NCI-H146 (cell line): Measurements from ENCODE around the gene SLC40A1.

ENCODE experiments used
- DNase-seq: peaks from one replicate; lab custom pipeline; 2025; lab: John Stamatoyannopoulos, UW

SLC40A1 gene

DNA sequence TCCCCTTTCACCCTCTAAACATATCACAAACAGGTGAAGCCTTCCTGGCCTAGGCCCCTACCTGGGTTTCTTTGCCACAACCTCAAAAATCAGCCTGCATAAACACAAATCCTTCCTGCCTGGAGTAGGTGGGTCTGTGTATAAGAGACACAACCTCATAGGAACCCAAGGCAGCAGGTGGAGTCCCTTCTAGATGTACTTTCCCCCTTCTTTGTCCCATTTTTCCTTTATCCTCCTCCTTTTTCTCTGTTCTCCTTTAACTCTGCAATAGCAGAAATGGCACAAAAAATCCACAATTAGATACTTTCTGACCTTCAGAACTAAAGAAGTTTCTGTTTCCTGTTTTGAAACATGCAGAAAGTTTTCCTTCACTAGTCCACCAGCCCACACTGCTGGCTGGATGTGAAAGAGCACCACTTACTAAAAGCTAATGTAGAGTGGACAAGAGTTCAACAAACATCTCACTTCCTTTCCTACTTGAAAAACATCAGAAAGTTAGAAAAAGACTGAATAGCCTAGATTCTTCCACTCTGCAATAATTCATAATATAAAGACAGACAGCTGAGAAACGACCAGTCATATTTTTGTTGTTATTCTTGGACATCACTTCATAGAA lies 11.2 kb downstream of the SLC40A1 start:
- no peak for DNase-seq

- no peak for DNase-seq
Measured at GRCh38 chr2:189566046-189566445, 14.5 kb downstream of the SLC40A1 start.

DNA sequence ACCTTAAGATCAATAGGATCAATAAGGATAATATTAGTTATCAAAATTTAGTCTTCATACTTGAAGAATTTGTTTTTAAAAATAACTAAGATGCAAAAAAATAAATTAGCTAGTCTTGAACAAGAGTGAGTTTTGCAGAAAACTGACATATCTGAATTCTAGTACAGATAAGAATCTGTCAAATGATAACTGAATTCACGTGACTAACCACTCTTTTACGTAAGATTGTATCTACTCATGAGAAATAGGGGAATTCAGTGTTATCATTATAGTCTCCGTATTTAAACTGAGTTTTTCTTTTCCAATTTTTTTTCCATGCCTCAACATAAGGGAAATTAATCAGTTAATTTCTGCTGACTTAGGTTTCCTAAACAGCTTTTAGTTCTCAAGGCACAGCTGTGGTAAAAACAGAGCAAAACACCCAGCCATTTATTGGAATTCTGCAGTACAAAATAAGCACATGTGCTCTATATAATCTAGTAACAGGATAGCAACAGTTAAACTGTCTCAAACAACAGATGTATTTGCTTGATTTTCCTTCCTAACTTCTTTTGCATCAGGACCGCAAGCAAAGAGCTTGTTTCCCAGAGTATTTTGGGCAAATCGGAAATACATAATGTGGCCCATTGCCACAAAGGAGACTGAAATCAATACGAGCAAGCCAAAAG lies 19.1 kb downstream of the SLC40A1 start:
- no peak for DNase-seq

DNA sequence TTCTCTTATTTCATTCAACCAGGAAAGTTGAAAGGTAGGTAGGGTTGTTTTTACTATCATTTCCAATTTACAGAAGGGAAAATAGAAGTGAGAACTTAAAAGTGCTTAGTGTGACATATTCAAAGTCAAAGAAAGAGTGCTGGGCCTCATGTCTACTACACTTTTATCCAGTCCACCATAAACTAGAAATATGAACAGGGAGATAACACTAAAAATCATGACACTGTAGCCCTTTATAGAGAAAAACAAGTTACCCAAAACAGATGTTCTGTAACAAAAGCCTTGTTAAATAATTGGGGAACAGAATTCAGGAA lies 20.4 kb downstream of the SLC40A1 start:
- no peak for DNase-seq

DNA sequence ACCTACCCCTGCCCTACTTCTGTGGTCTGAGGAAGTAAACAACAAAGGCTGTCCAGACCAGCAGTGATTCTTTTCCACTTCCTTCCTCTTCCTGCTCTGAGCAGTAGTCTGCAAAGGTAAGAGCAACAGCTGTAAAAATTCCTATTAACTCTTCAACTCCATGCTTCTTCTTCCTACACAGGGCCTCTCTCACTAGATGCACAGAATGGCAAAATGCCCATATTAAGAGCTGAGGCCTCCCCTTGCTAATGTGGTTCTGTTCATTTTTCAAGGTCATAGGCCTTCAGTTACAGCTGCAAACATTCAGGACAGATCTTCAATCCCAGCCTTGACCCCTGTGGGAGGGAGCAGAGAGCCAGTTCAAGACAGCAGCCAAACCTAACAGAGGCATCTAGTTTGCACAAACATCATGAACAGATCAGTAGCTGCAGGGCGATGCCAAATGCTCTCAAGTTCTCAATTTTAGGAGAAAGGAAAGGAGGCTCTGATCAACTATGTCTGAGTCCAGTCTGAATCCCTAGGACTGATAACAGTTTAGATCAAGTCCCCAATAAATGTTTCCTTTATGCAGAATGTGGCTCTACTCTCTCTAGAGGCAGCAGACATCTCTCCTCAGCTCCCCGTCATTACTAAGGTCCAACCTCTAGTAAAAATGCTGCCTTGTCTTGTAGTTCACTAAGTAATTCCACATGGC lies 20.9 kb downstream of the SLC40A1 start:
- DNase-seq, result no peak

- no peak for DNase-seq
Measured at GRCh38 chr2:189558516-189559272, 21.9 kb downstream of the SLC40A1 start.

DNA sequence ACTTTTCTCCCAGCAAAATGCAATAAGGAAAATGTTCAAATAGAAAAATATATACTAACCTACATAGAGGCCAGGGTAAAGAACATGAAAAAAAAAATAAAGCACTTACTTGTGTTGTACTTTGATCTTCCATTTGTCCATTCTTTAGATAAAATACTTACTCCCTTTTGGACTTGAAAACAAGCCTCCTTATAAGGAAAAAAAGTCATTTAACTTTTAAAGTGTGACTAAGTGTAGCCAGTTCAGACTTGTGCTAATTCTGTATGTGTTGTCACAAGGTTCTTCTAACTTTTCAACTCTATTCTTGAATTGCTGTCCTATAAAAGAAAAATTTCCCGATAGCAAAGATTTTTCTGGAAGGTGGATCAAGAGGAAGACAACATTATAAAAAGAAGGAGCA lies 23.2 kb downstream of the SLC40A1 start:
- no peak for DNase-seq

DNA sequence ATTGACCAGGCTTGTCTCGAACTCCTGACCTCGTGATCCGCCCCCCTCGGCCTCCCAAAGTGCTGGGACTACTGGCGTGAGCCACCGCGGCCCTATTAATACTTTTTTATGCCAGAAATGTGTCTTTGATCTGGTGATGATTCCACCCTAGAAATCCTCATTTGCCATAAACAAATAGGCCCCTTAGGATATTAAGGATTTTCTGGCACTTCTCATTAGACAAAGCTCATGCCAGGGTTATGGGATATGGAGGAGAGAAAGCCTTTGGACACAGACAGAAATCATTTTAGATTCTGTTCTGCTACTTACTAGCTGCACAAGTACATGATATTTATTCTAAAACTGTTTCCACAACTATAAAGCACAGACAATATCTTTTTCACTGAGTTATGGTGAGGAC lies 24.1 kb downstream of the SLC40A1 start:
- no peak for DNase-seq

- no peak for DNase-seq
Measured at GRCh38 chr2:189555232-189555631, 25.4 kb downstream of the SLC40A1 start.

DNA sequence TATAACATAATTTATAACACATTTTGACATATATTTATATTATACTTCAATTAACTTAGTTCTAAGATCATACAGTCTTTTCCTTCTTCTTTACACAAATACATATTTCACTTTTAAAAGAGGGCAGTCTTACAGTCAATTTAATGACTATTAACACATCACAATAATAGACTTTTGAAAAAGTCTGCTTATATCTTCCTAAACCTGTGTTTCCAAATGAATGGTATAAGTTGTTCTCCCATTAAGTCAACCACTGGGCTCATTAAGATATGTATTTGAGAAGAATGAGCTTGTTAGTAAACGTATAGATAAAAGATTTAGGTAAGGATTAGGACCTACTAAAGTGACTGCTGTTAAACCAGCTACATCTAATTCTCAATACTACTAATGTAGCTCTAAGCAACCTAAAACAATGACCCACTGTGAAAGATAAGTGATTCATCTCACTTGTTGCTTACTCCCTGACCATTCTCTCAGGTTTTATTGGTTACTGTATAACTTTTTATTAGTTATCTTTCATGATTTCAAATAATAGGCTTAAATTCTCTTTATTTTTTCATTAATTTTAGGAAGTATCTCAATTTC lies 27.0 kb downstream of the SLC40A1 start:
- DNase-seq, result no peak

GRCh38 chr2:189552991-189553404 lies 27.6 kb downstream of the SLC40A1 start:
- DNase-seq, result no peak

DNA sequence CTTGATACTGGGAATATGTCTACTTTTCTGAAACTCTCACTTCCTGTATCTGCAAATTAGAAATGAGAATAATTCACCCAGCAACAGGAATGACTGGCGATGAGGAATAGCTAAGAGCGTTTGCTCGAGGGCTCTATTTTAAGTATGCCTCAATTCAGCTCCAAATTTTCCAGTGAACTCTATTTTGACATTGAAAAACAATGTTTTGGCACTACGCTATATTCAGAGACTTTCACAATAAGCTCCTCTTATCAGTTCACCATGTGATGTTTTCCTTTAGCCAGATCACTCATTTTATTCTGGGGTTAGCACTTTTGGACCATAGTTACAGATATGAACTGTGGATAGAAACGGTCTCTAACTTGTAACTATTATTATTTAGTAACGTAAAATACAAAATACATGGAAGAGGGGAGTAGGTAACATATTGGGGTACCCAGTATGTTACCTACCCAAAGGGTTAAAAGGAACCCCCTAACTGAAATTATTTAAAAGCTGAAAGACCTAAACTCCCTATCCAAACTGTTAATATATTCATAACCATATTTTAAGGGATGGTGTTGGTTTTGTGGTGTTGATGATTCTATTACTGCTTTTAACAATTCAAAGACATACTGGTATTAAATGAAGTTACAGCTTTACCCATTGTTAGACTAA lies 28.1 kb downstream of the SLC40A1 start:
- DNase-seq, result no peak

- DNase-seq, result no peak
Measured at GRCh38 chr2:189551808-189552207, 28.8 kb downstream of the SLC40A1 start.

DNA sequence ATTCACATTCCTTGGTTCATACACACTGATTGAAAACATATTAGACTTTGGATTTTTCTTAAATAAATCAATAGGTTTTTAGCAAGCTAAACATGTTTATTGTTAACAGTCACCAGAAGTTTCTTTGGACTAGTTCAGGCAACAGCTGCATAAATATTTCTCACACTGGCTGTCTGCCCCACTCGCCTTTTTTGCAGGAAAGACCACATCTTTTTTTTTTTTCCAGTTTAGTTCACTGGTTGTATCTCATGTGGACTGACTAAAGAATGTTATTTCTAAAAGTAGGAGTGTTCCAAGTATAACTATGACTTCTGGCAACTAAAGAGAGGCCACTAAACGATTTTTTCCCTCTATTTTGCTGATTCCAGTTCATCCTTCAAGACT lies 31.1 kb downstream of the SLC40A1 start:
- DNase-seq, result no peak

GRCh38 chr2:189548666-189549448 lies 31.7 kb downstream of the SLC40A1 start:
- no peak for DNase-seq

- DNase-seq, result no peak
Measured at GRCh38 chr2:189545418-189545817, 35.2 kb downstream of the SLC40A1 start.

DNA sequence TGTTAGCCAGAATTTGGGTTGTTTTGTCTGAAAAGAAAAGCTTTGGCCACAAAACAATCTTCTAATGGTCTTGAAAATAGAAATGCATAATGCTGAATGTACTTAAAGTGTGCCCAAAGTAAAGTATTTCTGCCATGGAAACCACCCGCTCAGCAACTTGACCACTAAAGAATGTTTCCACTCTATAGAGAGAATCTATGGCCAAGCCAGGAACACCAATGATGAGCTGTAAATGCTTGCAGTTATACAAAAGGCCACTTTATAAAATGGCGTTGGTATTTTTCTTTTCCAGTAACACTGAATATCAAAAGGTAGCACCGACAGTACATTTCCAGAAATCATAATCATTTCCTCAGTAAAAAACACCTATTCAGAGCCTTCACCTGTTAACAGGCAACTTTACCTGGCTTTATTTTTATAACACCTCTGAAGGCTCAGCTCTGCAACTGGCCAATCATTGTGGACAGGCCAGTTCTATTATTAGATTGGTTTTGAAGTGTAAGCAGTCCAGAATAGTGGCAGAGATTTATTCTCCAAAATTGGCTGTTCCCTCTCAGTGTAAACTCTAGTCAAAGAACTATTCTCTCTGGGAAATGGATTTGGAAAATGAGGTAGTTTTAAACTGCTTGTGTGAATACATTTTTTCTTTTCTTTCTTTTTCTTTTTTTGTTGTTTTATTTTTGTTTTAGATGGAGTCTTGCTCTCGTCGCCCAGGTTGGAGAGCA lies 36.1 kb downstream of the SLC40A1 start:
- no peak for DNase-seq

DNA sequence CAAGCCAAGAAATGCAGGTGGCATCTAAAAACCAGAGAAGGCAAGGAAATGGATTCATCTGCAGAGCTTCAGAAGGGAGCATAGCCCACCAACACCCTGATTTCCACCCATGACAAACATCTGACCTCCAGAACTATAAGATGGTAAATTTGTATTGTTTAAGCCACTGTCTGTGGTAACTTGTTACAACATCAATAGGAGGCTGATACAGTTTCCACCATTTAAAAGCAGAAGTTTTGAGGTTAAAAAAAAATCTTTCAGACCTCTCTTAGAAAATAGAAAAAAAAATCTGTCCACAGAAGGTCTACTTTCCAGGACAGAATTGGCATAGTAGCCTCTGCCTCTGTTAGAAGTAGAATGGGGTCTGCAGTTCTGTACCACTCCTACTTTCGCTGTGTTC lies 37.2 kb downstream of the SLC40A1 start:
- no peak for DNase-seq

- no peak for DNase-seq
Measured at GRCh38 chr2:189542145-189542882, 38.3 kb downstream of the SLC40A1 start.

- no peak for DNase-seq
Measured at GRCh38 chr2:189541591-189541990, 39.0 kb downstream of the SLC40A1 start.
